Activated CD8-positive, alpha-beta memory T cell treated with anti-CD3 and anti-CD28 coated beads for 1 hour (primary cell): ENCODE results near the gene TPX2.

ENCODE experiments used
- DNase-seq, 2 donors: peaks; one replicate each; pipeline ENCODE4 v3.0.0-alpha.2; 2020; ENCODE audit warnings: low read depth in 1 of 2; ENCODE audit errors: extremely low read depth in 1 of 2

TPX2 gene

DNA sequence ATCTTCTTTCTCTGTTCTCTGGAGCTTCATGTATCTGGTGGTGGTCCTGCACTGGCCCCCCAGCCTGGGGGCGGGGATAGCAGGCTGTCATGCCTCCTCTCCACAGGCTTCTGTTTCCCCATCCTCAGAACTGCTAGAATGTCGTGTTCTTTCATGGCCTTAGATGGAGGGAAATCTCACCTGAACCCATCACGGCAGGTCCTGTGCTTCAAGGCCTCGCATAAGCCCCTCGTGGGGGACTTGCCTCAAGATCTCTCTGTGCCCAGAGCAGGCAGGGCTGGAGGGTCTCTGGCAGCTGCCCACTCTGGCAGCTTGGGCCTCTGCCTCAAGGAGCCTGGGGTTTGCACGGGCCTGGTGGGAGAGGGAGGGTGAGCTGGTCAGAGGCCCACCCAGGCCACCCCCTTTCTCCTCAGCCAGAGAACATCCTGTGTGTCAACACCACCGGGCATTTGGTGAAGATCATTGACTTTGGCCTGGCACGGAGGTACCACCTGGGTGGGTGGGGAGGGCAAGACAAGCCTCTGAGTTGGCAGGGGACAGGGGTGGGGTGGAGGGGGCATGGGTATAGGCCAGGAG is 91.4 kb downstream of the TPX2 start:
- no peak for DNase-seq

DNA sequence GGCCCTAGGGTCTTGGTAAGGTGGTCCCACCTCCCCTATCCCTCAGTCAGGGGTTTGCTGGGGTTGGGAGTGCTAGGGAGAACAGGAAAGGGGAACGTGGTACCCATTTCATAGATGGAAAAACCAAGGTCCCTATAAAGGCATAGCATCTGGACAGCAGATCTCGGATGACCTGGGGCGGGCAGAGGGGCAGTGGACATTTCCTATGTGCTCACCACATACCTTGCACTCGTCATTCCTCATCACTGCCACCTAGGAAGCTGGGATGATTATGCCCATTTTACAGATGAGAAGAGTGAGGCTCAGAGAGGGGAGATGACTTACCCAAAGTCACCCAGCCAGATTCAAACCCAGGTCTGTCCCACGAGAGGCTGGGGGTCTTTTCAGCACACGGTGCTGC is 92.1 kb downstream of the TPX2 start:
- no peak for DNase-seq

DNA sequence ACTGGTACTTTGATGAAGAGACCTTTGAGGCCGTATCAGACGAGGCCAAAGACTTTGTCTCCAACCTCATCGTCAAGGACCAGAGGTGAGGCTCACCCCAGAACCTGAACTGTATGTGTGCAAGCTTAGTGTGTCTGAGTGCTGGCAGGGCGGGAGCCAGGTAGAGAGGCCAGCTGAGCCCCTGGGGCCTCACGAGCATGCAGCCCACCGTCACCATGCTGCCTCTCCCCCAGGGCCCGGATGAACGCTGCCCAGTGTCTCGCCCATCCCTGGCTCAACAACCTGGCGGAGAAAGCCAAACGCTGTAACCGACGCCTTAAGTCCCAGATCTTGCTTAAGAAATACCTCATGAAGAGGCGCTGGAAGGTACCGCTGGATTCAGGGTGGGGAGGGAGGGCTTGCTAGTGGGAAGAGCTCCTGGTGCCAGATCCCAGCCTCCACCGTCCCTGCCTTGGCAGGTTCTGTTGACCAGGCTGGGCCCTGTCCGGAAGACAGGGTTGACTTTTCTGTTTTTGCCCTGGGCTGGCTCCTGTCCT is 92.7 kb downstream of the TPX2 start:
- no peak for DNase-seq

DNA sequence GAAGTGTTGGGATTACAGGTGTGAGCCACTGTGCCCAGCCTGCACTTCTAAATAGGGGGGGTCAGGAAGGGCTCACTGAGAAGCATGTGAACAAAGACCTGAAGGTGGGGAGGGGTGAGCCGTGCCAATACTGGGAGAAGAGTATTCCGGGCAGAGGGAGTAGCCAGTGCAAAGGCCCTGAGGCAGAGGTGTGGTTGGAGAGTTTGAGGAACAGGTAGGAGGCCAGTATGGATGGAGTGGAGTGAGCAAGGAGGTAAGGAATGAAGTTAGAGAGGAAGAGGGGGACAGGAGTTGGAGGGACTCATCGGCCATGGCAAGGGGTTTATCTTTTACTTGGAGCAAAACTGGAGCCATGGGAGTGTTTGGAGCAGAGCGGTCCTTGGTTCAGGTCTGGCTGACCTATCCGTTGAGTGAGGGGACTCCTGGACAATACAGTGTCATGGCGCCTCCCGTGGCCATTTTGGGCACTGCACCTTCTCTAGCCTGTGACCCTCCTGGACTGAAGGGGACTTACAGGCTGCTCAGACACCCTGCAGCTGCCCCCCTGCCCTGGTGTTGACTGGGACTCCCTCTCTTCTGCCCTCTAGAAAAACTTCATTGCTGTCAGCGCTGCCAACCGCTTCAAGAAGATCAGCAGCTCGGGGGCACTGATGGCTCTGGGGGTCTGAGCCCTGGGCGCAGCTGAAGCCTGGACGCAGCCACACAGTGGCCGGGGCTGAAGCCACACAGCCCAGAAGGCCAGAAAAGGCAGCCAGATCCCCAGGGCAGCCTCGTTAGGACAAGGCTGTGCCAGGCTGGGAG is 94.2 kb downstream of the TPX2 start:
- peak in 1 of 2 donors; percentile 47 for DNase-seq

DNA sequence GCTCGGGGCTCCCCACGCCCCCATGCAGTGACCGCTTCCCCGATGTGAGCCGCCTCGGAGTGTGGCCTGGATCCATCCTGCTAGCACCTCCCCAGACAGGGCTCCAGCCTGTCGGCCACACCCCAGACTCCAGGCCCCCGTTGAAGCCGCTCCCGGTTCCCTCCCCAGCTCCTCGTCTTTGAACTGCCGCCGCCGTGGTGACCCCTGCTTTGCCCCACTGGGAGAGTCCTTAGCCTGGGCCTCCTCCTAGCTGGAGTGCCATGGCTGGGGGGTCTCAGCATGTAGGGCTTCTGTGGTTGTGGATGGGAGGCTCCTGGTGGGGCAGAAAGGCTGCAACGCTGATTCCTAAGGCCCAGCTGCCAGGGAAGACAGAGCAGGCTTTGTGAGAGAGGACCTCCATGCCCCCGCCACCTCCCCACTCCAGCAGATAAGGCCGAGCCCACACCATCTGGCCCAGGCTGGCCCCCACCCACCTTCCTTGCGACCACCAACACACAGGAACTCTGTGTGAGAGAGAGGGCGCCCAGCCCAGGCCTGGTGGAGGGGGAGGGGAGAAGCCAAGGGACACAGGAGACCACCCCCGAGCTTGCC is 94.9 kb downstream of the TPX2 start:
- no peak for DNase-seq

DNA sequence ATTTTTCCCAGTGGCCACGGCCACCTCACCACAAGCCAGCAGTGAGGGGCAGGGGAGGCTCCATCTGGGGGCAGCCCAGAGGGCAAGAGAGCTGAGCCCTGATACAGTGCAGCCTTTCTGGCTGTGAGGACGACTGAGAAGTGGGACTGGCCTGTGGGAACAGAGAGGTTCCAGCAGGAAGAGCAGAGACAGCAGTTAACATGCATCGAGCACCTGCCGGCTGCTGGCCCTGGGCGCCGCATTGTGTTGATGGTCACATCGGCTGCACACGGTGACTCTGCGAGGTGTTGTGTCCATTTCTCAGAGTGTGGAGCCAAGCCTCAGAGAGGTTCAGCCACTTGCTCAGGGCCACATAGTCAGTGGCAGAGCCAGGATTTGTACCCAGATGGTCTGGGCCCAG is 96.5 kb downstream of the TPX2 start:
- no peak for DNase-seq

DNA sequence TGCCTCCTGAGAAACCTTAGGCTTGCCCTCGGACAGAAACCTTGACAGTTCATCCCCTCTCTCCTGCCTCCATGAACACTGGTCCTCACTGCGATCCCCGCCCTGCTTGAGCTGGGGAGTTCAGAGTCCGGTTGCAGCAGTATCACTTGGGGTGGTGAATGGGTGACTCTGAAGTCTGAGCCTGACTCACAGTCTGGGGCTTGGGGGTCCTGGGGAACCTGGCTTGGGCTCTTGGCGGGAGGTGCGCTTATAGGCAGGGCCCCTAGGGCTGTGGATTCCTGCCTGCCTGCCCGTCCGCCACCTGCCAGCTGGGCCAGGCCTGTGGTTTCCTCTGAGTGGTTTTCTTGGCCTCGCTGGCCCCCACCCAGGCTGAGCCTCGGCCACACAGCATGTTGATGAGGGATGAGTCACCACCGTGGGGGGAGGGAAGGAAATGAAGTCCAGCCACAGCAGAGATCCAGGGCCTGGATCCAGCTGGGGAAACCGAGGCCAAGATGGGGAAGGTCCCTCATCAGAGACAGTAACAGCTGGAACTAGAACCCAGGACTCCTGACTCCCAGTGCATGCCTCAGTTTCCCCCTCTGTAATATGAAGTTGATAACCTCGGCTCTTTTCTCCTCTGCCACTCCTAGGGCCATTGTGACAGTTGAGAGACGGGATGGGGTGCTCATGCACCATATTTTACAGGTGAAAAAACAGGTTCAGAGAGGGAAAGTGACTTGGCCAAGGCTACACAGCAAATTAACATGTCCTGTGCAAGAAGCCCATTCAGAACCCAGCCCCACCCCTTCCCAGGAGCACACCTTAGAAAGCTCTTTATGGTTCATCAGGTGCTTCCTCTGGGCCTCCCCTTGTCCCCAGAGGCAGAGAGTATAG is 97.1 kb downstream of the TPX2 start:
- no peak for DNase-seq

DNA sequence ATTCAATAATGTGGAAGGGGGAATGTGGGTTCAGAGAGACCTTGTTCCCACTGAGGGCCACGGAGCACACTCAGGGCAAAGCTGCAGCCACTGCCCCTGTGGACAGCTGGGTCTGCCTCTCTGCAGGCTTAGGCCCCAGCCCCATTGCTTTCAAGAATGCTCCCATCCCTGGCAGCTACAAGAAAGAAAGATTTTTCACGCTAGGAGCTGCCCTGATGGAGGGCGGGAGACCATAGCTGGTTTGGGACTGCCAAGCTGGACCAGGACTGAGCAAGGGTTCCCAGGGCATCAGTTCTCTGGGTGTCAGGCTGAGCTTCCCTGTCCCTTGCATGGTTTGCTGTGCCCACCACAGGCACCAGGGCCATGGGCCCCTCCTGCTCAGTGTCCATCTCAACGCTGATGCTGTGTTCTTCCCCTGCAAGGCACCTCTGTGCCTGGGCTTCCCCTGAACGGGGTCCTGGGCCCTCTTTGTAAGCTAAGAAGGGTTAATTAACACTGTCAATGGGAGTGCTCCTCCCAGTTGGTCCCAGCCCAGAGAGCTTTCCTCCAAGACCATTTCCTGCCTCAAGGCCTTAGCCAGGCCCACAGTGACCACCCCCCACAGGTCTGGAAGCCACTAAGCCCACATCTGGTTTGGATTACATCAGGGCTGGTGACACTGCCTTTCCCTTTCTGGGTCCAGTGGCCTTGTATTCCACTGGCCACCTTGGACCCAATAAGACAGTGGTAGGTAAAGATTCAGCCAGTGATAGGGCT is 97.9 kb downstream of the TPX2 start:
- DNase-seq = no peak

DNA sequence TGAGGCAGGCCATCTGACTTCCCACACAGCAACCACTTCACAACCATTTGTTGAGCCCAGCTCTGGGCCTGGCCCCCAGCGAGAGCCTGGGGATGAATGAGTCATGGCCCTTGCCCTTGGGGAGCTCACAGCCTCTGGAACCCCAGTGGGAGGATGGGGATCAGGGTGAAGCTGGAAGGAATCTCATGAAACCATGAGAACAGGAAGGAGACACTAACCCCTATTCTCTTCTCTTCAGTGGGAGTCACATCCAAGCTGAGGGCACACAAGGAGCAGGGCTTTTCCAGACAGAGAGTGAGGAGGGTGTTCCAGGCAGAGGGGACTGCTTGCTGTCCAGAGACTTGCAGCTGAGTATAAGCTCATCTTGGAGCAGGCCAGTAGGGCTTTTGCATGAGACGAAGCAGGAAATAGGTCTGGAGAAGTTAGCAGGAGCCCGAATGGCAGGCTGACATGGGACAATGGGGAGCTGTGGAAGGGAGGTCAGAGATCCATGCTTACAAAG is 98.9 kb downstream of the TPX2 start:
- no peak for DNase-seq

DNA sequence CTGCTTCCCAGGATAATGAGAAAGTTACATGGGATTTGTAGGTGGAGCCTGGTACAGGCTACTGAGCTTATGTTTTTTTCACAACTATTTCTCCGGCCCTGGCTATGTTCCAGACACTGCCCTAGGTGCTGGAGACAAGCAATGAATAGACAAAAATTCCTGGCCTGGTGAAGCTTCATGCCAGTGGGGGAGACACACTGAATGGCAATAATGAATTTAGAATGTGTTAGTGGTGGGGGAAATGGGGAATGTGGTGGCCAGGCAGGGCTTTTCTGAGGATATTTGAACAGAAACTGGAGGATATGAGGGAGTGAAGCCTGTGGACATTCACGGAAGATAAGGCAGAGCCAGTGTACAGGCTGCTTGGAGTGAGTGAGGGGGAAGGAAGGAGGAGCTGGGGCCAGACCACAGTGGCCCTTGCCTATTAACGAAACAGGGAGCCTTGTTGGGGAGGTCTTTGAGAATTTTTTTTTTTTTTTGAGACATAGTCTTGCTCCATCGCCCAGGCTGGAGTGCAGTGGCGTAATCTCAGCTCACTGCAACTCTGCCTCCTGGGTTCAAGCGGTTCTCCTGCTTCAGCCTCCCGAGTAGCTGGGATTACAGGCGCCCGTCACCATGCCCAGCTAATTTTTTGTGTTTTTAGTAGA is 99.7 kb downstream of the TPX2 start:
- no peak for DNase-seq

DNA sequence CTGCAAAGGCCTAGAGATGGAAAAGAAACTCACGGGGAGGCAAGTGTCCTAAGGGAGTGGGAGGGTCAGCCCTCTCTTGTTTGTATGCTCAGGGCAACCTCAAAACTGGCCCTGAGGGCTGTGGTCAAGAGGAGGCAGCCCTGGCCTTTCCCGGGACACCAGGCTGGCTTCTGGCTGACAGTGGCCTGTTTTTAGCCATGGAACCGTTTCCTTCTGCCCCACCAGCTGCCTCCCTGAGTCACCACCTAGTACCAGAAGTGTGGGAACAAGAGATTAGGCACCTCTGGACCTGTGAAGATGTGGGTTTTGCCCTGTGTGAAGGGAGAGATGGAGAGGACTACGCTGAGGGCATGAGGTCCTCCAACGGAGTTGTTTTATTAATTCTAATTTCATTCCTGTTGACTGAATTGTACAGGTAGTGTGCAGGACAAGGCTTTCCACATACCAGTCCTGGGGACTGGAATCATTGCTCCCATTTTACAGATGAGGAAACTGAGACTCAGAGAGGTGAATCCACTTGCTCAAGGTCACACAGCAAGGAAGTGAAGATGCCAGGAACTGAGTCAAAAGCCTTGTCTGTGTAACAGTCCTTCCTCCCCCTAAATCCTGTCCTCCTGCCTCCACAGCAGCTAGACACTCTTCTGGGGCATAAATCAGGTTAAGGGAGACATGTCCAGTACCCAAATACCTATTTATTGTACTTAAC is 100.8 kb downstream of the TPX2 start:
- no peak for DNase-seq

DNA sequence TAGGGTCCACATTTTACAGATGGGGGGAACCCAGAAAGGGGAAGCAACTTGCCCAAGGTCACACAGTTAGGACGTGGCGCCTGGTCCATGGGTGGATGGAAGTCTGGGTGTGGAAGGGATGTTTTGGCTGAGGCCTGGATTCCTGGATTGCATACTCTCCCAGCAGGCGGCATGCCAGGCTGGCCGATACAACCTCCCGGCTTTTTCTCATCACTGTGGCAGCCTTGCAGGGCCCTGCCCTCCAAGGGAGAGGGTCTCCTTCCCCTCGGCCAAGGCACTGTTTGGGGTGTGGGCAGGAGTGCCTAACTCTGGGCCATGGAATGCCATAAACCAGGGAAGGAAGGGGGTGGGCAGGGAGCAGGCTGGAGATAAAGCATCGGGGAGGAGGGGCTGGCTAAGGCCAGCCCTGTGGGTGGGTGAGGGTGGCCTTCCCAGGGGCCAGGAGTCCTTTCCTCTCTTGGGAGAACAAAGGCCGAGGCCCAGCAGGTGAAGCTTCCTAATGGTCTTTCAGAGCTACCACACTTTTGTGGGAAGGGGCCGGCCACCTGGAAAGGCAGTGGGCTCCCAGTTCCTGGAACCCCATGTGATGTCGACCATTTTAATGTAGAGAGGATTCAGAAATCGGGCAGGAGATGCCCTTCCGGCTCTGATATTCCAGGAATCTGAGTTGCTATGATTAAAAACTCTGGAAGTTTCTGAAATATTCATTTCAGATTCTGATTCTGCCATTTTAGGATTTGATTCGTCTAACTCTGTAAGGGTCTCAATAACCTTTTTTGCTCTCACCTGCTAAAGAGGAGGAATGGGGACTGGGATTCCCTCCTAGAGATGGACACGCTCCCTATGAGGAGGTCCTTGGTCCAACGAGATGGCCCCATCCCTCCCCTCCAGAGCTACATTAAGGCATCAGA is 102.1 kb downstream of the TPX2 start:
- no peak for DNase-seq

DNA sequence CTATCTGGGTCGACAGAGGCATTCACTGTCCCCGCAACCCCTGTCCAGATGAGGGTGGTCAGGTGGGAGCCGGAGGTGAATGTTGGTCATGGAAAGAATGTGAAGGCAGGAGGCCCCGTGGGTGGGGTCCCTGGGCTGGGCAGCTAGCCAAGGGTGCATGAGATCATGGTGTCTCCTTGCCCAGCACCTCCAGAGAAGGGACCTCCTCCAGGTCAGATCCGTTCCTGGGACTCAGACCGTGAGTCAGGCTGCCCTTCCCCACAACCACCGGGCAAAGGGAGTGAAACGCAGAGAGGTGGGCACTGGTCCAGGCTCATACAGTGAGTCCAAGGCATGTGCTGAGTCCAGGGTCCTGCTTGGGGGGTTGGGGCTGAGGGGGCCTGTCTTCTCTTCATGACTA is 102.8 kb downstream of the TPX2 start:
- no peak for DNase-seq

DNA sequence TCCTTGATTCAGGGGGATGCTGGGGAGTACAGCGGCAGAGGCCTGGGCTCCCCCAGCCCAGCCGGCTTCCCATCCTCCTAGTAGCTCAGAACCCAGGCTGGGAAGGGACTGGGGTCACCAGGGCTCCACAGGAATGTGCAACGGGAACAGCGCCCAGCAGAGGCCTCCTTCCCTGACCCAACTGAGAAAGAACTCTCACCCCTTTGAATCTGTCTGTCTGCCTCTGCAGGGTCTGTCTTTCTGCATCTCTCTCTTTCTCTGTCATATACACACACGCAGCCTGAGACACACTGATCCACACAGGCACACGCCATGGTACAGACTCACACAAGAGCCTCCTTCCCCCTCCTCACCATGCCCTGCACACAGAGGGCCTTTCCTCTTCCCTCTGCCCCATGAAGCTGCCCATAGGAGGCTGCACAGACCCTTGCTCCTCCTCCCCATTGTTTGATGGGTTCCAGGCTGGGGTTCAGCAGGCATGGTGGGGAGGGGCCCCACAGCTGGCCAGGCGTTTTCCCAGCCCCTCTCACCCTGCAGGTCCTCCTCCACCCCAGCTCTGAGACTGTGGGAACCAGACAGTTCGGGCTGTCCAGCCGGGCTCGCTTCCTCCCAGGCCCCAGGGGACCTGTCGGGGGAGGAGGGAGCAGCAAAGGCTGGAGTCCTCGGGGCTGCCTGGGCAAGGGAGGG is 103.5 kb downstream of the TPX2 start:
- no peak for DNase-seq

DNA sequence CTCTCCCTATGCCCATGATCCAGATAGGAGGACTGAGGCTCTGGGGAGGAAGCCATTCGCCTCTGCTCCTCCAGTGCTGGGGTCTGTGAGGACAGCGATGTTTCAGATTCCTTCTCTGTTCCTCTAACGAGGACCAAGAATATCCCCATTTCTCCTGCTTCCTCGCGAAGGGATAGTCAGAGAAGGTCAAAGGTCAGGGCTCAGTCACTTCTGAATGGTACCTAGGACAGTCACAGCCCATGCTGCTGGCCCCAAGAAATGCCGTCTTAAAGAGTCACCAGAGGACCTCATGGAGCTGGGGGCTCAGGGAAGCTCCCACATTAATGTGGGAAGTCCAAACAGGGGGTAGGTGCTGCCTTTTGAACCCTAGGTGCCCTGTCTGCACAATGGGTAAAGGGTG is 104.2 kb downstream of the TPX2 start:
- no peak for DNase-seq

DNA sequence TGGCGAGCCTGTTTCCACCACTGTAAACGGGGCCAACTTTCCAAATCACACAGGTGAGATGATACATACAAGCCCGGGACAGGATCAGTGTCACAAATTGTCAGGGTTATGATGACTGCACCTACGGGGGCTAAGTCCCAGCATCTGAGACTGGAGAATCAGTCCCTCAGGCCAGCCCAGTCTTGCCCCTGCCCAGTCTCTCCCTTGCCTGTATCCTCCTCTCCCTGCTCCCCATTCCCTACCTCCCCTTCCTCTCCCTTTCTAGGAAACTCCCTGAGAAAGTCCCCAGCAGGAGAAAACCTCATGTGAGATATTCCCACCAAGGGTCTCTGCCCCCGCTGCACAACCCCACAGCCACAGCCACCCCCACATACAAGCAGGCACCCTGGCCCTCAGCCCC is 104.8 kb downstream of the TPX2 start:
- no peak for DNase-seq

DNA sequence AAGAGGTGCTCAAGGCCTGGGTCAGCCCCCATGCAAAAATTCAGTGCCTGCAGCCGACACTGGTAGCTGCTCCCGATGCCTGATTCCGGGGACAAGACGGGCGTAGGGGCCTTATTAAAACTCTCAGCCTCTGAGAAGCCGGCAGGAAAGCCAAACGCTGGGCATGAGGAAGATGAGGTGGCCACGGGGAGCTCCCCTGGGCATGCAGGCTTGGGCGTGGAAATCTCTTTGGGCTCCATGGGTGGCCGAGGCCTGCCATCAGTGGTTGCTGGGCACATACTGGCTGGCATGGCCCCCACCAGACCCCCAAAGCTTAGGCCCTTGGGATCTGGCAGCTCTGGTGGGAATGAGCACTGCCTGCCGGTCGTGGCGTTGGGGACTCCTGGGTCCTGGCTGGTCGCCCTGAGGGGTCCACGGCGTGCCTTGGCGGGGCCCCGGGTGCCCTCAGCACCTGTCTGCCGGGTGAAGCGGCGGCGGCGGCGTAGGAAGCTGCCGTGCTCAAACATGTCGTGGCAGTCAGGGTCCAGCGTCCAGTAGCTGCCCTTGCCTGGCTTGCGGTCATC is 105.7 kb downstream of the TPX2 start:
- no peak for DNase-seq
